HG03066 (cell line): Measurements from ENCODE around the gene TMPRSS12.
"Not testable (repeated sequence)": the region's sequence is repeated elsewhere in the genome, so short reads cannot be mapped to it uniquely, and the experiment has no call there.

Source experiments
- ATAC-seq: cut with Tn5 transposase; IDR thresholded peaks from one replicate; pipeline ENCODE4 v1.9.1; 2021; ENCODE audit warnings: low read depth; ENCODE audit not compliant: unreplicated experiment

TMPRSS12 gene

DNA sequence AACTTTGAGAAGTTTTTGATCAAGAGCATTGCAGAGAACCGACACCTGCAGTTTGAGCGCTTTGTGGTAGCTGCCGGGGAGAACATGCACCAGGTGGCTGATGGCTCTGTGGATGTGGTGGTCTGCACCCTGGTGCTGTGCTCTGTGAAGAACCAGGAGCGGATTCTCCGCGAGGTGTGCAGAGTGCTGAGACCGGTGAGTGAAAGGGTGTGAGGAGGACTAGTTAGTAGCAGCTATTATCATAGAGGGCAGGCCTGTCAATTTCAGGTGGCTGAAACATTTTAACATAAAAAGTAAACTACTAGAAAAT, 82.6 kb downstream of the TMPRSS12 start:
- ATAC-seq = no peak

- no peak for ATAC-seq
These were observed 83.2 kb downstream of the TMPRSS12 start for GRCh38 chr12:50925920-50926319.

GRCh38 chr12:50926415-50926814, 83.7 kb downstream of the TMPRSS12 start:
- no peak for ATAC-seq

DNA sequence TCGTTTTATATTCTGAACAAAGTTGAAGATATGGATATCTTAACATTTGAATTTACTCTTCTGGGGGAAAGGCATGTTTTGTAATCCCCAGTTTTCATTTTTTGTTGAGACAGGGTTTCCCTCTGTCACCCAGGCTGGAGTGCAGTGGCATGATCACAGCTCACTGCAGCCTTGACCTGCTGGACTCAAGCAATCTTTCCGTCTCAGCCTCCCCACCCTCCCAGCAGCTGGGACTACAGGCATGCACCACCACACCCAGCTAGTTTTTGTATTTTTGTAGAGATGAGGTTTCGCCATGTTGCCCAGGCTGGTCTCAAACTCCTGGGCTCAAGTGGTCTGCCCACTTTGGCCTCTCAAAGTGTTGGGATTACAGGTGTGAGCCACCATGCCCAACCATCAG, 84.2 kb downstream of the TMPRSS12 start:
- not testable (repeated sequence) for ATAC-seq

DNA sequence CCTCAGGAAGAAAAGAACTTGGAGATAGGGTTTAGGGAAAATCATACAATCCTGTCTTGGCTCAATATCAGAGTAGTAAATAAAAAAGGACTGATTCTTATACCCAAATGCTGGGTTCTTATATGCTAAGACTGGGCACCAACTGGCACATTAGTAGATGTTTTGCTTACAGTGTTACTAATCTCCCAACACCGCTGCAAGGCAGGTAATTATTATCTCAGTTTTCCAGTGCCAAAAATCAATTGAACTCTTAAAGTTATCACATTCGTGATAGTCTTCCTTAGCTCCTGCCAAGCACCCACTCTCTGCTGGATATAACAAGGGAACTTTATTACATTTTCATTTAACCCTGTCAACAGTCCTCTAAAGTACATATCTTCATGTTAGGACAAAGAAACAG, 84.6 kb downstream of the TMPRSS12 start:
- no peak for ATAC-seq

- no peak for ATAC-seq
These were observed 85.1 kb downstream of the TMPRSS12 start for GRCh38 chr12:50927766-50928224.

- no peak for ATAC-seq
These were observed 85.7 kb downstream of the TMPRSS12 start for GRCh38 chr12:50928392-50928791.

DNA sequence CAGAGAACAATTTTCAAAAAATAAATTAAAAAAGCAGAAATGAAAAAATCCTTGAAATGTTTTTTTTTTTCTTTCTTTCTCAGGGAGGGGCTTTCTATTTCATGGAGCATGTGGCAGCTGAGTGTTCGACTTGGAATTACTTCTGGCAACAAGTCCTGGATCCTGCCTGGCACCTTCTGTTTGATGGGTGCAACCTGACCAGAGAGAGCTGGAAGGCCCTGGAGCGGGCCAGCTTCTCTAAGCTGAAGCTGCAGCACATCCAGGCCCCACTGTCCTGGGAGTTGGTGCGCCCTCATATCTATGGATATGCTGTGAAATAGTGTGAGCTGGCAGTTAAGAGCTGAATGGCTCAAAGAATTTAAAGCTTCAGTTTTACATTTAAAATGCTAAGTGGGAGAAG, 87.1 kb downstream of the TMPRSS12 start:
- ATAC-seq = no peak

DNA sequence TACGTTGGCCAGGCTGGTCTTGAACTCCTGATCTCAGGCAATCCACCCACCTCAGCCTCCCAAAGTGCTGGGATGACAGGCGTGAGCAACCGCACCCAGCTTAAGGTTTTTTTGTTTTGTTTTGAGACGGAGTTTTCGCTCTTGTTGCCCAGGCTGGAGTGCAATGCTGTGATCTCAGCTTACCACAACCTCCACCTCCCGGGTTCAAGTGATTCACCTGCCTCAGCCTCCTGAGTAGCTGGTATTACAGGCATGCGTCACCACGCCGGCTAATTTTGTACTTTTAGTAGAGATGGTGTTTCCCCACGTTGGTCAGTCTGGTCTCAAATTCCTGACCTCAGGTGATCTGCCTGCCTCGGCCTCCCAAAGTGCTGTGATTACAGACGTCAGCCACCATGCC, 87.8 kb downstream of the TMPRSS12 start:
- ATAC-seq = not testable (repeated sequence)

- no peak for ATAC-seq
These were observed 90.1 kb downstream of the TMPRSS12 start for GRCh38 chr12:50932787-50933280.

DNA sequence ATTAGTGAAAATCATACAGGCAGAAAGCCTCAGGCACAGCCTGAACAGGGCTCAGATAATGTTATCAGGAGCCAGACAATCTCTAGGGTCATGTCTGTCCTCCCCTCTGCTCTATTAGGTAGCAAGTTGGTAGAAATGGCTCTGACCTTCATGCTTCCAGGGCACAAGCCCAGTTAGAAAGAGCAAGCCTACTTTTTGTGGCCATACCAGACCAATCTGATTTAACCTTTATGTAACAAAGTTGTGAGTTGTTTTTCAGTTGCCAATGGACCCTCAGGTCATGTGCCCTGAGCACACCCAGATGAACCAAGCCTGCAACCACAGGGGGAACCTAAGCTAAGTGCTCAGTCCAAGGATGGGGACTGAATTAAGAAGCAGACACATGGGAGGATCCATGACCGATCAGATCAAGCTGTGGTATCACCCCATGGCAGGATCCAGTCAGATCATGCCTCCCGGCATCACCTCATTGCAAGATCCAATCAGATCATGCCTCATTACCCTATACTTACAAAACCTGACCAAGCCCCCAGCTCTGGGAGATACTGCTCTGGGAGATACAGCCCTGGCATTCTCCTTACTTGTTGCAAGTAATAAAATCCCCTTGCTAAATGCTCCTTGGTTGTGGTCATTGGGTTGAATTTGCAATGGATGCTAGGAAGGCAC, 90.9 kb downstream of the TMPRSS12 start:
- ATAC-seq = no peak

DNA sequence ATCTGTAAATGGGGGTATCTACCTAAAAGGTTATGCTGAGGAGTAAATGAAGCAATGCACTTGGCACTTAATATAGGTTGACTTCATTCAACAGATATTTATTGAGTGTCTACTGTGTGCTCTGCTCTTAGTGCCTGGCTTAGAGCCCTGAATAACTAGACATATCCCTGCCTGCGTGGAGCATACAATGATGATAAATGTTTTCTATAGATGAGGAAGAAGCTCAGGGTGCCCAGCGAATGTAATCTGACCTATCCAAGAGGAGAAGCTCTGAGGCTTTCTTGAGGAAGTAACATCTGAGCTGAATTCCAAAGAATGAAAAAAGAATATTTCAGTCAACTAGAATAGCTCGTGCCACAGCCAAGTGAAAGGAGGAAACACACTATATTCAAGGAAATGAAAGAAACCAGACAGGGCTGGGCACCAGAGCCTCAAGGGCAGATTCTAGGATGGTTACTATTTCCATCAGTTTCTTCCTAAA, 91.7 kb downstream of the TMPRSS12 start:
- no peak for ATAC-seq

DNA sequence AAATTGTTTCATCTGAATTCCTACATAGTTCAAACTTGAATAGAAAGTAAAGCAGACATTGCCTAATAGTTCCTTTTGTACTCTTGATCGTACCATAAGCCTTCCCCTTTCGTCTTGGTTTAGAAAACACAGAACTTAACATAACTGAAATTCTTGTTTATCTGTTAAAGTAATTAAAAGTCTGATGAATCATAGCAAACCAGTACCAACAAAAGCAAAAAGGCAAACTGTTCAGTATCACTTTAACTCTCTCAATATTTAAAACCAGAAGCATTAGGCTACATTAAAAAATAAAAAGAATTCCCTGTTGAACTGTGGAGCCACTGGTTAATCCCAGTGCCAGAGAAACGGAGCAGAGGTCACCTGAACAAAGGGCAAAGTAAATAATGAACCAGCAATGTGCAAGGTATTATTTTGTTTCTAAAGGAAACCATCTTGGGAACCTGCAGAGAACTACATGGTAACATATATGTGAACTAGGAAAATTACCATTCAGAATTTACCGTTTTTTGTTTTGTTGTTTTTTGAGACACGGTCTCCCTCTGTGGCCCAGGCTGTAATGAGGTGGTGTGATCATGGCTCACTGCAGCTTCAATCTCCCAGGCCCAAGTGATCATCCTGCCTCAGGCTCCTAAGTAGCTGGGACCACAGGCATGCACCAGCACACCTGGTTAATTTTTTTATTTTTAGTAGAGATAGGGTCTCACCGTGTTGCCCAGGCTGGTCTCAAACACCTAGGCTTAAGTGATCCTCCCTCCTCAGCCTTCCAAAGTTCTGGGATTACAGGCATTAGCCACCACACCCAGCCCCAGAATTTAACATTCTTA, 92.5 kb downstream of the TMPRSS12 start:
- ATAC-seq = no peak

- ATAC-seq = no peak
These were observed 94.2 kb downstream of the TMPRSS12 start for GRCh38 chr12:50936821-50937530.
